Right forelimb (tissue), 1 donor: ENCODE results near the gene PLXNA1.

Experiments used
- DNase-seq: peaks from one replicate; pipeline ENCODE4 v3.0.0-alpha.2; 2018

Gene PLXNA1

GRCh38 chr3:126968391-126969390 is 14.2 kb upstream of the PLXNA1 start:
- no peak for DNase-seq

- no peak for DNase-seq
Observed at GRCh38 chr3:126969586-126969985, 13.3 kb upstream of the PLXNA1 start.

- no peak for DNase-seq
Observed at GRCh38 chr3:126970101-126970500, 12.8 kb upstream of the PLXNA1 start.

GRCh38 chr3:126970921-126971320 is 12.0 kb upstream of the PLXNA1 start:
- no peak for DNase-seq

- DNase-seq = peak; percentile 61
Observed at GRCh38 chr3:126971891-126972351, 11.0 kb upstream of the PLXNA1 start.

- no peak for DNase-seq
Observed at GRCh38 chr3:126972866-126973265, 10.0 kb upstream of the PLXNA1 start.

- DNase-seq = no peak
Observed at GRCh38 chr3:126973814-126974213, 9.1 kb upstream of the PLXNA1 start.

- no peak for DNase-seq
Observed at GRCh38 chr3:126974756-126975155, 8.2 kb upstream of the PLXNA1 start.

GRCh38 chr3:126976906-126977305 is 6.0 kb upstream of the PLXNA1 start:
- no peak for DNase-seq

- DNase-seq = no peak
Observed at GRCh38 chr3:126977821-126978220, 5.1 kb upstream of the PLXNA1 start.

GRCh38 chr3:126978291-126978690 is 4.6 kb upstream of the PLXNA1 start:
- no peak for DNase-seq

GRCh38 chr3:126979046-126979628 is 3.8 kb upstream of the PLXNA1 start:
- no peak for DNase-seq

GRCh38 chr3:126980266-126980811 is 2.6 kb upstream of the PLXNA1 start:
- DNase-seq = no peak

GRCh38 chr3:126982126-126982470 is 817 bp upstream of the PLXNA1 start:
- no peak for DNase-seq

GRCh38 chr3:126983276-126983652 is 349 bp downstream of the PLXNA1 start:
- no peak for DNase-seq

GRCh38 chr3:126983653-126984390 is 907 bp downstream of the PLXNA1 start:
- DNase-seq = peak; percentile 76

GRCh38 chr3:126984391-126985131 is 1.6 kb downstream of the PLXNA1 start:
- no peak for DNase-seq

GRCh38 chr3:126985132-126985985 is 2.4 kb downstream of the PLXNA1 start:
- DNase-seq = no peak

GRCh38 chr3:126986001-126986400 is 3.1 kb downstream of the PLXNA1 start:
- no peak for DNase-seq

- DNase-seq = no peak
Observed at GRCh38 chr3:126987129-126987528, 4.2 kb downstream of the PLXNA1 start.

GRCh38 chr3:126987596-126987995 is 4.7 kb downstream of the PLXNA1 start:
- no peak for DNase-seq
